ENCODE measurements around the gene TGIF1. TPM values are rescaled to one million over a fixed set of nuclear protein-coding genes. Genes with fewer than 3 reads are reported as not detected.
A peak's percentile ranks its signal among the peaks of the same experiment; 100 is the strongest.

The TGIF1 gene
- total RNA-seq, 1 experiment from 2014 or later = 178 TPM

GRCh38 chr18:3479978-3480509 is 30.1 kb downstream of the TGIF1 start:
- no peak for DNase-seq (ENCODE audit: extremely low read depth, low read depth)

- DNase-seq (ENCODE audit: extremely low read depth, low read depth) = no peak
Measured at GRCh38 chr18:3480827-3481573, 31.0 kb downstream of the TGIF1 start.

GRCh38 chr18:3481696-3482210 is 31.8 kb downstream of the TGIF1 start:
- peak; percentile 14 for DNase-seq (ENCODE audit: extremely low read depth, low read depth)

GRCh38 chr18:3482258-3482657 is 32.3 kb downstream of the TGIF1 start:
- DNase-seq (ENCODE audit: extremely low read depth, low read depth) = no peak

GRCh38 chr18:3485153-3486149 is 35.5 kb downstream of the TGIF1 start:
- DNase-seq (ENCODE audit: extremely low read depth, low read depth) = no peak

- no peak for DNase-seq (ENCODE audit: extremely low read depth, low read depth)
Measured at GRCh38 chr18:3486512-3486911, 36.5 kb downstream of the TGIF1 start.

- no peak for DNase-seq (ENCODE audit: extremely low read depth, low read depth)
Measured at GRCh38 chr18:3489462-3489861, 39.5 kb downstream of the TGIF1 start.

- no peak for DNase-seq (ENCODE audit: extremely low read depth, low read depth)
Measured at GRCh38 chr18:3491981-3492555, 42.1 kb downstream of the TGIF1 start.

GRCh38 chr18:3492721-3493120 is 42.7 kb downstream of the TGIF1 start:
- DNase-seq (ENCODE audit: extremely low read depth, low read depth) = no peak

- no peak for DNase-seq (ENCODE audit: extremely low read depth, low read depth)
Measured at GRCh38 chr18:3493501-3494244, 43.7 kb downstream of the TGIF1 start.

GRCh38 chr18:3494245-3494526 is 44.2 kb downstream of the TGIF1 start:
- DNase-seq (ENCODE audit: extremely low read depth, low read depth) = no peak

- no peak for DNase-seq (ENCODE audit: extremely low read depth, low read depth)
Measured at GRCh38 chr18:3494569-3494968, 44.6 kb downstream of the TGIF1 start.

- DNase-seq (ENCODE audit: extremely low read depth, low read depth) = no peak
Measured at GRCh38 chr18:3495691-3496430, 45.9 kb downstream of the TGIF1 start.

- DNase-seq (ENCODE audit: extremely low read depth, low read depth) = no peak
Measured at GRCh38 chr18:3498698-3499471, 48.9 kb downstream of the TGIF1 start.

- DNase-seq (ENCODE audit: extremely low read depth, low read depth) = no peak
Measured at GRCh38 chr18:3499501-3499900, 49.5 kb downstream of the TGIF1 start.

GRCh38 chr18:3500016-3500415 is 50.0 kb downstream of the TGIF1 start:
- no peak for DNase-seq (ENCODE audit: extremely low read depth, low read depth)

- no peak for DNase-seq (ENCODE audit: extremely low read depth, low read depth)
Measured at GRCh38 chr18:3502650-3503049, 52.7 kb downstream of the TGIF1 start.

- DNase-seq (ENCODE audit: extremely low read depth, low read depth) = no peak
Measured at GRCh38 chr18:3504637-3505036, 54.7 kb downstream of the TGIF1 start.

All from NCI-H460 (cell line).